GM19035 (cell line): ENCODE results near the gene CDK5RAP1.

ENCODE experiments used
- ATAC-seq: cut with Tn5 transposase; IDR thresholded peaks from one replicate; pipeline ENCODE4 v1.9.1; 2021; ENCODE audit not compliant: unreplicated experiment

CDK5RAP1 gene

DNA sequence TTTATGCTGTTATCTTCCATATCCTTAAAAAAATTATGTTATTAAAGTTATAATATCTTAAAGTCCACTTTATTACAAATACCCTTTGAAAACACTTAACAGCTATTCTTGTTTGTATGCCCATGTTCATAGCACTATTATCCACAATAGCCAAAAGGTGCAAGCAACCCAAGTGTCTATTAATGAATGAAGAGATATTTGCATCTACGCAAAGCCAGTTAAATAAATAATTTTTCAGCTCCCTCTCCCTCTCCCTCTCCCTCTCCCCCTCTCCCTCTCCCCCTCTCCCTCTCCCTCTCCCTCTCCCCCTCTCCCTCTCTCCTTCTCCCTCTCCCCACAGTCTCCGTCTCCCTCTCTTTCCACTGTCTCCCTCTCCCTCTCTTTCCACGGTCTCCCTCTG lies 13.1 kb downstream of the CDK5RAP1 start:
- ATAC-seq = no peak

DNA sequence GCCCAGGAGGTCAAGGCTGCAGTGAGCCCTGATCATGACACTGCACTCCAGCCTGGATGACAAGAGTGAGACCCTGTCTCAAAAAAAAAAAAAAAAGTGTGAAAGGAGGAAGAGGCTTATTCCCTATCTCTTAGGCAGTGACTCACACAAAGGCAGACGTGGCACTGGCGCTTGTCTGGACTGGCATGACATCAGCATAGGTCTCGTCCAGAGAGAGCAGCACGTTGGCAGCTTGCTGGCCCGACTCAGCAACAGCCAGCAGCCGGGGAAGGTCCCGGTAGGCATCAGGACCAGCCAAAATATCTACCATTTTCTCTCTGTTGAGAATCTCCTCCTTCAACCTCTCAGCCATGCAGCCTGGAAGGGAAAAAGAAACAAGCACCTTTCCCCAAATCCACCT lies 14.1 kb downstream of the CDK5RAP1 start:
- ATAC-seq = no peak

DNA sequence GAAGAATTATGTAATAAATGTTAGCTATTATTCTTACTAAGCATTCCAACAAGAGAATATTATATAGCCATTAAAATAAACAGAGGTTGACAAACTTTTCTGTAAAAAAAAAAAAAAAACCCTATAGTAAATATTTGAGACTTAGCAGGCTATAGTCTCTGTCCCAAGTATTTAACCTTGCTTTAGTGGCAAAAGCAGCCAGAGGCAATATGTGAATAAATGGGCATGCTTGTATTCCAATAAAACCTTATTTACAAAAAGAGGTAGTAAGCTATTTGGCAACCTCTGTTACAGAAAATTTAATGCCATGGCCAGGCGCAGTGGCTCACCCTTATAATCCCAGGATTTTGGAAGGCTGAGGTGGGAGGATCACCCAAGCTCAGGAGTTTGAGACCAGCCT lies 14.6 kb downstream of the CDK5RAP1 start:
- no peak for ATAC-seq

DNA sequence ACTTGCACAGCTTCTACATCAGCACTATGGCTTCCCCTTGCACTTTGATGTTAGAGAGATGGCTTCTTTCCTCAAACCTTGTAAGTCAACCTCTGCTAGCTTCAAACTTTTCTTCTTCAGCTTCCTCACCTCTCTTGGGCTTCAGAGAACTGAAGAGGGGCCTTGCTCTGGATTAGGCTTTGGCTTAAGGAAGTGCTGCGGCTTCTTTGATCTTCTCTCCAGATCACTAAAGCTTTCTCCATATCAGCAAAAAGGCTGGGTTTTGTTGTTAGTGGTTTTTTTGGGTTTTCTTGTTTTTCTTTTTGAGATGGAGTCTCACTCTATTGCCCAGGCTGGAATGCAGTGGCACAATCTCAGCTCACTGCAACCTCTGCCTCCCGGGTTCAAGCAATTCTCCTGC lies 24.0 kb downstream of the CDK5RAP1 start:
- ATAC-seq = no peak

DNA sequence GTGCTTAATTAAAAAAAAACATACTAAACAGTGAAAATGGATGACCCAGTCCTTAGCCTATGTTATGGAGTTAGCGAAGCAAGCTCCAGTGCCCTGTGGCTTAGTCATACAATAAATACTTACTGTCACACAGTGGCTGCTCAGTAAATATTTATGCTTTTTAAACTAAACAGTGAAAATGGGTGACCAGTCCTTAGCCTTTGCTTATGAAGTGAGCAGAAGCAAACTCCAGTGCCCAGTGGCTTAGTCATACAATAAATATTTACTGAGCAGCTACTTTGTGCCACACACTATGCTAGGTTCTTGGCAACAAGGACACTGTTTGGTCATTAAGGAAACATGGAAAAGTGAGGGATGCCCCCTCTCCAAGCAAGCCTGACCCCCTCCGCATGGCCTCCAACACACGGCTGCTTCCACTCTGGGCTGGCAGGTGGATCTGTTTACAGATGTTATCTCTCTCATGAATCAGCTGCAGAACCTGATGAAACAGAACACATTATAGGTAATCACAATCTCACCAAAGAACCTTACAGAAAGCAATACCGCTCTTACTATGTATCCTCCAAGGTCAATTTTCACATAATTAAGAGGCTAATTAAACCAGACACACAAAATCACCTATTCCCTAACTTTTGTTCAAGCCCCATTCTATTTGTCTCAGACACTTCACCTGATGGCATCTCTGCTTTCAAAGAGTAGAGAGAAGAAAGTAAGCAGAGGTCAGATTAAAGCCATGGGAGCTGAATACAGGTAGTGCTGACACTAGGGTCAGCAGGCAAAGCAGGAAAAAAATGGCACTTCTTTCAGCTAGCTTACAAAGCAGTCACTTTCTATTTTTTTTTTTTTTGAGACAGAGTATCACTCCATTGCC lies 27.3 kb downstream of the CDK5RAP1 start:
- no peak for ATAC-seq

DNA sequence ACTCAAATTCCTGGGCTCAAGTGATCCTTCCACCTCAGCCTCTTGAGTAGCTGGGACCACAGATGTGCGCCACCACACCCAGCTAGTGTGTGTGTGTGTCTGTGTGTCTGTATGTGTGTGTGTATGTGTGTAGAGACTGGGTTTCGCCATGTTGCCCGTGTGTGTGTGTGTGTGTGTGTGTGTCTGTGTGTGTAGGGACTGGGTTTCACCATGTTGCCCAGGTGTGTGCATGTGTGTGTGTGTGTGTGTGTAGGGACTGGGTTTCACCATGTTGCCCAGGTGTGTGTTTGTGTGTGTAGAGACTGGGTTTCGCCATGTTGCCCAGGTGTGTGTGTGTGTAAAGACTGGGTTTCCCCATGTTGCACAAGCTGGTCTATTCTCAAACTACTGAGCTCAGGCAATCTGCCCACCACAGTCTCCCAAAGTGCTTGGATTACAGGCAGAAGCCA lies 28.3 kb downstream of the CDK5RAP1 start:
- ATAC-seq = no peak

DNA sequence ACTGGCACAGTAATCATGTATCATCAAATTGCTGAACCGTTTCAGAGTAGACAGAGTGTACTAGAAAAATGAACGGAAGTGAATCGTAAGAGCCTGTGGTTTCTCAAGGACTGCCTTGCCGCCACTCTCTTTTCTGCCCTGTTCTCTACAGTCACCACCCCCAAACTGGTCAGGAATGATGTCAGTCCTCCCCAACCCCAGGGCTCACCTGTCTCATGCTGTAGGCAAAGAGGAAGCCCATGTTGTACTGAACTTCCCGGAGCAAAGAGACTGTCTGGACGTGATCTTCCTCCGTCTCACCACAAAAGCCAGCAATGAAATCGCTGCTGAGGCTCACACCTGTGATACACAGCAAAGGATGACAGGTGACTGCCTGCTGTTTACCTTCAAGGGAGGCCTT lies 31.0 kb downstream of the CDK5RAP1 start:
- no peak for ATAC-seq

DNA sequence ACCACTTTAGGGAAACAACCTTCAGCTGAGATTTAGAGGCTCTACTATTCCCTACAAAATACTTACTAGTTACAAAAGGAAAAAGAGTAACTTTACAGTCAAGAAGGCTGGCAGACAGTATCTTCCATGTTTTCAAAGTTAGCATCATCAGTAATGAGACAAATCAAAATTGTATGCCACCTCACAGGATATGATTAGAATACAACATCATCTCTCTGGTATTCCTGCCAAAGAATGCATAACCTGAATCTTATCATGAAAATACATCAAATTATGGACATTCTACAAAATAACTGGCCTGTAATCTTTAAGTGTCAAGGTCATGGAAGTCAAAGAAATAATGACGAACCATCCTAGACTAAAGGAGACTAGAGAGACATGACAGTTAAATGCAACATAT lies 38.4 kb downstream of the CDK5RAP1 start:
- ATAC-seq = no peak

DNA sequence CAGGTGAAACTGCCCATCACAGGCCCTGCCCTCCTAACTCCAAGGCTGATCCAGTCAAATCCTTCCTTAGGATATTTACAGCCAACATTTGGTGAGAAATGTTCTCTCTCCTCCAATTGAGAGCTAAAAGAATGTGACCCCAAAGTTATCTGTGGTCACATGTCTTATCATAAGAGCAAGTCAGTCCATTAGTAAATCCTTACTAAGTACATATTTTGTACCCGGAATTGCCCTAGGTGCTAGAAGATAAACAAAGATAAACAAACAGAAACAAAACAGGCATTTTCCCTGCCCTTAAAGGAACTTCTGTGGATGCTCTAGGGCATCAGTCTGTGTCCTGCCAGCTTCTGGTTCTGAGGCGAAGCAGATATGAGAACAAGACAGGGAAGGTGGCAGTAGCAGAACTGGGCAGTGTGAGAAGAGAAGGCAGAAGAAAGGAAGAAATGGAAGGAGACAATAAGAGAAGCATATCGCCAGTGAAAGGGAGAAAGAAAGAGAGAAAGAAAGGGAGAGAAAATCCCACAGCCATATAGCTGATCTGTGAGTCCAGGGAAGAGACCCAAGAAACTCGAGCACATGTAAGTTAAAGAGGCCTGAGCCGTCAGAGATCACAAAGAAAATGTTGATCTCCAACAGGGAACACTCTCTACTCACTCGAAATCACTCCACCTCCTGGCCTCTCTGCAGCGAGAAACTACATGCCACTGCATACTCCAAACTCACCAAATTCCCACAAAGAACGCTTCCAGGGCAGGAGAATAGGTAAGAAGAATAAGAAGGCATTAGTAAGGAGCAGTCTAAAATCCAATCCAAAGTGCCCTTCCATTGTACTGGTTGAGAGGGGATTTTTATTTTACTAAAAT lies 41.7 kb downstream of the CDK5RAP1 start:
- ATAC-seq = no peak

DNA sequence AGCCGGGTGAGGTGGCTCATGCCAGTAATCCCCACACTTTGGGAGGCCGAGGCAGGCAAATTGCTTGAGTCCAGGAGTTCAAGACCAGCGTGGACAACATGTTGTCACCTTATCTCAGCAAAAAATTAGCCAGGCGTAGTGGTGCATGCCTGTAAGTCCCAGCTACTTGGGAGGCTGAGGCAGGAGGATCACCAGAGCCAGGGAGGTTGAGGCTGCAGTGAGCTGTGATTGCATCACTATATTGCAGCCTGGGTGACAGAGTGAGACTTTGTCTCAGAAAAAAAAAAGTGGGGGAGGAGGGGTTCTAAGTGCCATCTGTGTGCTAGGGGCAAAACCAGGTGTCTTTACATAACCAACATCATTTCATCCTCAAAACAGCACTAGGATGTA lies 48.3 kb downstream of the CDK5RAP1 start:
- ATAC-seq = no peak

DNA sequence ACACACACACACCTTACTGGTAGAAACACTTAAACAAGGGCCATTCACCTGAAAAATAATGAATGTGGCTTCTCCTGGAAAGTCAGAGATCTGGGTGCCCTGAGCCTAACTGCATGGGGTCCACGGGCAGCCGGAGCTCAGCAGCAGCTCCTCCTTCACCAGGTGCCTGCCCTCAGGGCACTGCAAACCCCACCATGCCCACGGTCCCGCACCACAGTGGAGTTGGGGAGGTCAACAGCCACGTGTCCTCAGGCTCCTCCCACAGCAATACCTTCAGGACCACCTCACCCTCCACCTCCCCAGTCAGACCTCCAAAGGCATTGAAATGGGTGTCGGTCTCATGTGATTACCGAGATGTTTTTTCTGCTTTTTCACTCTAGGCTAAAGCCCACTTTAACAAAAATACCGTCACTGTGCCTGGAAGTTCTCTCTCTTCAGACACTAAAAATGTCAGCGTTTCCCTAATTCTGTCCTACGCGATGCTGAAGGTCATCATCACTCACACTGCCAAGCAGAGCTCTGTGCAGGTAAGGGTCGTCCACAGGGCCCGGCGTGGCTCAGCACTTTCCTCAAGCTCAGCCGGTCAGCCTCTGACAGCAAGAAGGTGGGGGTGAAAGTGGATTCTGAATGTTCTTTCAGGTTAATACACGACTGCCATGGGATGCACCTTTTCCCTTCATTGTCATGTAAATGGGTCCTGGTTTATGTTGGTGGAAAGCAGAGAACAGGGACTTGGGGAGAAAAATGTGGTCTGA lies 48.9 kb downstream of the CDK5RAP1 start:
- no peak for ATAC-seq

DNA sequence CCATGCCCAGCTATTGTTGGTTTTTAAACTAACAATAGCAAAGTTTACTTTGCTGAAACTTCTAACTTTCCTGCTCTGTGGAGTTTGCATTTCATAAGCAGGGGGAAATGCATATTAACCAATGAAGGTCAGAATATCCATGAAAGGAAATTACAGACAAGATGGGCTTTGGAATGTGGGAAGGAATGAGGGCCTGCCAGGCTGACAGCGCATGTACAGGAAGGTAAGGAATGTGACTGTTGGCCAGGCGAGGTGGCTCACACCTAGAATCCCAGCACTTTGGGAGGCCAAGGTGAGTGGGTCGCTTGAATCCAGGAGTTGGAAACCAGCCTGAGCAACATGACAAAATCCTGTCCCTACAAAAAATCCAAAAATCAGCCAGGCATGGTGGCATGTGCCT lies 49.6 kb downstream of the CDK5RAP1 start:
- ATAC-seq = no peak

DNA sequence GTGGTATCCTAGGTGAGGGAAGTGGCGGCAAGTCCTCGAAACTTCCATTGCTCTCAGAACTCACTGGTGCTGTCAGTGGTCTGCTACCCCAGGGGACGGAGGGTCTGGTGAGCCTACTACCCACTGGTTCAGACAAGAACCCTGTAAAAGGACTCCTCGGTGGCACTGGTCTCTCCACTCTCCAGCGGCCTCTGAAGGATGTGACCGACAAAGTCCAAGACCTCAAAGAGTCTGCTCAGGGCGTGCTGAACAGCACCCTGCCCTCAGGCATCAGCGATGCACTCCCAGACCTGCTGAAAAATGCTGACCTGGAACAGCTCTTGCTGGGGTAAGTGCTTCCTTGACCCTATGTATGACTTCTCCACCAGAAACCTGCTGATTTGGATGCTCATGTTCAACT lies 51.8 kb downstream of the CDK5RAP1 start:
- no peak for ATAC-seq

DNA sequence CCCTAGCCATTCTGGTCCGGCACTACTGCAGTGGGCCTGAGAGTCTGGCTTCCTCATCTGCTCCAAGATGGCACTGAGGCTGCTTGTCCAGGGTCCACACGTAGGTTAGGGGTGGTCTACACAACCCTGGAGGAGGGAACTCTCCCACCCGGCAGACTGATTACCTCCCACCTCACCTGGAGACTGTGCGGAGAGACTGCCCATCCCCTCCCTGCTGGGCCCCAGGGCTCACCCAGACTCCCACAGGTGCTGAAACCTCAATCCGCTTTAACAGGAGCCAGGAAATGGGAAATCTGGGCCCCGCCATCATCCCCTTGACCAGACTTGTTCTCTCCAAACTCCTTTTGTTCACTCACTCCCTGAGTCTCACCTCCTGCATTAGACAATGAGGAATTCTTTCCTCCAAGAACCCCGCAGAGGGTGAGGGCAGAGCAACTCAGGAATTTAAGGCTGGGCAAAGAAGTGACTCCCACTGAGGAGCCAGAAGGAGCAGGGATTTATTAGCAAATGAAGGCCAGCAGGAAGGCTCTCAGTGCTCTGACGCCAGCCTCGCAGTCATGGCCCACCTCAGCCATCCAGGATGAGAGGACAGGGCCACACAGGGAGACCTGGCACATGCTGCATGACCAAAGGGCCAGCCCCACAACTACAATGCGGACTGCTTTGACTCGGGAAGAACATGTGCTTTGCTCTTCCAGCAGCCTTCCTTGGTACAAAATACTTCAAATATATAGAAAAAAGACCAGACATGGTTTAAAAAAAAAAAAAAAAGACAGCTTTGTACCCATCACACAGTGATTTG lies 53.0 kb downstream of the CDK5RAP1 start:
- no peak for ATAC-seq

DNA sequence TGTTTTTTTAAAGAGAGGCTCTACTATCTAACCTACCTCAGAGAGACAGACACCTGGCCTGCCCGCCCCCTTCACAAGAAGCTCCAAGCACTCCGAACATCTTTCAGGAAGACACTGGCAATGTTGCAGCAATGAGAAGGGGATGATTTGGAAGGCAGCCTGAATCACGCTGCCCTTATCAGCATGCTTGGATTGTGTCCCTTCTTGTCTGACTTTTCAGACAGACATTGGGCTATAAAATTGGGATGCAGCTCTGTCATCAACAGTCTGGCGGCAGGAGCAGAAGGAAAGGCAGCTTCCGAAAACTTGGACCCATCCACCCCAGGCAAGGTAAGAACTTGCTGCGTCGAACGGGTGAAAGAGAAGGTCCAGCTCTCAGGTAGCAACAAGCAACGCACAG lies 56.0 kb downstream of the CDK5RAP1 start:
- no peak for ATAC-seq

DNA sequence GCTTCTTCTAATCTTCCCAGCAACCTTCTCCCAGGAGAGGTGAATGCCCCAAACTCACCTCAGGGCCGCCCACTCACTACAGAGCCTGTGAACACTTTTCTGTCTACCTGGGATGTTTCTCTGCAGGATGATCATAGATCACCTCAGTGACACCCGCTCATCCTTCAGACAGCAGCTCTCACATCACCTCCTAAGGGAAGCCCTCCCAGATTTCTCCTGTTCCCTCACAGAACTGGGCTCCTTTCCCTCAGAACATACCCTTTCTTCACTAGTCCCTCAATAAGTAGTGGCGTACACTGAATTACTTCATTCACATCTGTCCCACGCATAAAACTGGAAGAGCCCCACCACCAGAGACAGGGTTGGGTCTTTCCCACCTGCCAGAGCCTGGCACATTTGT lies 57.8 kb downstream of the CDK5RAP1 start:
- ATAC-seq = no peak

DNA sequence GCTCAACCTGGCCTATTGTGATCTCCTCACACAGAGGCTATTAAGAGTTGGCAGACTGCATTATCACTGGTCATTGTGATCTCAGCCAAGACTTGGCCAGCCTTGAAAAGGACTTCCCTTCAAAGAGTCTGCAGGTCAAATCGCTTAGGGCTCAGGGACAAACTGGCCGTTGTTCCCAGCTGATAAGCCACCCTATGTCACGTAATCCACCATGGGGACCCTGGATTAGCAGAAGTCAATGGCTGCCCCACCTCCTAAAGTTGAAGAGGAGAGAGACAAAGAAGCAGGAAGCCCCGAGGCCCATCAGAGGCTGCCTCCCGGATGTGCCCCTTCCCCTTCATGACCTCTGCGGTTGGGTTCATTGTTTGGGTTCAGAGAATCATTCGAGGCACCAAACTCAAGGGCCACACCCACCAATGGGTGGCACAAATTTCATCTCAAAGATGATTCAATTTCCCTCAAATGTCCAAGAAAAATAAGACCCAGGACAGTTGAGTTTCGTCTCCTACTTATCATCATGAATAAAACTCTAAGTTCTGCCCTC lies 61.7 kb downstream of the CDK5RAP1 start:
- no peak for ATAC-seq

DNA sequence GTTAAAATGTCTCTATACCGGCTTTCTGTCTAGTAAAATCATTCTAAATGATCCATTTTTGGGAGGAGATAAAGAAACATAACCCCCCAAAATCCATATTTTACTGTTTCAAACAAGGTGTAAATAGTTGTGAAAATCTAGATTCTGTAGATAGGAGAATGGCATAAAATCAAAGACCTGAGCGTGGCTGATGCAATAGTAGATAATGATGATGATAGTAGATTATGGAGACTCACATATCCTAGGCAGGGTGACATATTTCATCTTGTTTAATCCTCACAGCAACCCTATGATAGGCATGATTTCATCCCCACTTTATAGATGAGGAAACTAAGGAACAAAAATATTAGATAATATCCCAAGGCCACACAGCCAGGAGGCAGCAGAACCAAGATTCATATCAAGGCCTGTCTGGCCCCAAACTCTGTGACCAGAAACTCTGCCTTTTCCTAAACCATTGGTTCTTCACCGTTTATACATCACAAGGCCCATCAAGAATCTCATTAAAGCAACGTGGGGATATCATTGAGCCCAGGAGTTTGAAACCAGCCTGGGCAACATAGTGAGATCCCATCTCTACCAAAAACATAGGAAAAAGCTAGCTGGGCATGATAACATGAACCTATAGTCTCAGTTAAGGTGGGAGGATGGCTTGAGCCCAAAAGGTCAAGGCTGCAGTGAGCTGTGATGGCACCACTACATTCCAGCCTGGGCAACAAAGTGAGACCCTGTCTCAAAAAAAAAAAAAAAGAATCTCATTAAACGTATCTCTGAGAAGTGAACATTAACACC lies 62.7 kb downstream of the CDK5RAP1 start:
- ATAC-seq = no peak

DNA sequence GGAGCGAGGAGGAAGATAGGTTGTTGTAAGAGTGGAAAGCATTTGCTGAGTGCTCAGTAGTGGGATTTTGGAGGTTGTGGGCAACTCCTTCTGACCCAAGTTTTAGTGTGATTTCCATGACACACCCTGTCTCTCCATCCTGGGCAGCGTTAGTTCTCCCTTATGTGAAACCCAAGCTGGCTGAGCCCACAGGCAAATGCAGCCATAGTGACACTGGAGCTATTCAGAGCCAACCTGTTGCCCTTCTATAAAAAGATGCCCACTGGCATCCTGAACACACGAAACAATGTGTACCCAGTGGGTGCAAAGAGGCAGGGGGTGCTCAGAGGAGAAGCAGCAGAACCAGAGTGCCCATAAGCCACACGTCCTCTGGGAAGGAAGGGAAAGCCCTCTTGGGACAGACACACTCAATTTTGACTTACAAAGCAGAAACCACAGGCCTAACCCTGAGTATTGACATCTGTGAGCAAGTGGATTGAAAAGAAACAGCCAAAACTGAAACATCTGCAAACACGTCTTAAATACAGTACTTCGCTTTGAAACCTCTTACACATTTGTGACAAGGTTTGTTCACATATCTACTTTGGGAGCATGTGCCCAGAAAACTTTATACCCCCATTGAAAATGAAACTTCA lies 63.7 kb downstream of the CDK5RAP1 start:
- ATAC-seq = no peak
